ENCODE measurements around the gene FADS2. TPM values are rescaled to one million over a fixed set of nuclear protein-coding genes. Genes with fewer than 3 reads are reported as not detected.

Gene FADS2
- total RNA-seq, 2 experiments from 2014 or later = 131 to 134 TPM

DNA sequence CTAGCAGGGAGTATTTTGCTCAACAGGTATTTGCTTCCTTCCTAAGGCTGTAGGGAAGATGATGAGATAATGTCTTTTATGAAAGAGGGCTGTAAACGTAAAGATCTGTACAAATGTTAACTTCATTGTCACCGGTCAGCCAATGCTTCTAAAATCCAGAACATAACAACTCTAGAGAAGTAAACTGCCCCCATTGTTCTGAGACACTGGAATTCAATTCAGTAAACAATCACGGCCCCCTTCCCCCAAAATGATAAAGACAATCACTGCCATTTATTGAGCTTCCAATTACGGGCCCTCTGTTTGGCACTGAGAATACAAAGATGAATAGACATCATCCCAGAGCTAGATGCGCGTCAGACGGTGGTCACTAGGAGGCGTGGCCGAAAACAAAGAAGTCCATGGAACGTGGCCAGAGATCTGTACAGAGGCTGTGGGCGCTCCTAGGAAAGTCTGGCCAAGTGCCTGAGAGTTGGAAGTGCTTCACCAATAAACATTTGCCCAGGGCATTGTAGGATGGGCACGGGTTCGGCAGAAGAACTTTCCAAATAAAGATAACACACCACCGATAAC is 36.3 kb upstream of the FADS2 start:
- DNase-seq (peak; percentile 79), ATAC-seq (peak; percentile 46)
- no peaks in the 10 kb centered on the region for H3K27me3 Mint-ChIP-seq
- H3K4me1 Mint-ChIP-seq (ENCODE audit: low read depth) = peaks cover 51% of the 10 kb centered on the region
- H3K27ac Mint-ChIP-seq = peak overlapping the region; percentile 100
- no peaks in the 10 kb centered on the region for H3K9me3 Mint-ChIP-seq
- TF ChIP-seq, protein P1, sequence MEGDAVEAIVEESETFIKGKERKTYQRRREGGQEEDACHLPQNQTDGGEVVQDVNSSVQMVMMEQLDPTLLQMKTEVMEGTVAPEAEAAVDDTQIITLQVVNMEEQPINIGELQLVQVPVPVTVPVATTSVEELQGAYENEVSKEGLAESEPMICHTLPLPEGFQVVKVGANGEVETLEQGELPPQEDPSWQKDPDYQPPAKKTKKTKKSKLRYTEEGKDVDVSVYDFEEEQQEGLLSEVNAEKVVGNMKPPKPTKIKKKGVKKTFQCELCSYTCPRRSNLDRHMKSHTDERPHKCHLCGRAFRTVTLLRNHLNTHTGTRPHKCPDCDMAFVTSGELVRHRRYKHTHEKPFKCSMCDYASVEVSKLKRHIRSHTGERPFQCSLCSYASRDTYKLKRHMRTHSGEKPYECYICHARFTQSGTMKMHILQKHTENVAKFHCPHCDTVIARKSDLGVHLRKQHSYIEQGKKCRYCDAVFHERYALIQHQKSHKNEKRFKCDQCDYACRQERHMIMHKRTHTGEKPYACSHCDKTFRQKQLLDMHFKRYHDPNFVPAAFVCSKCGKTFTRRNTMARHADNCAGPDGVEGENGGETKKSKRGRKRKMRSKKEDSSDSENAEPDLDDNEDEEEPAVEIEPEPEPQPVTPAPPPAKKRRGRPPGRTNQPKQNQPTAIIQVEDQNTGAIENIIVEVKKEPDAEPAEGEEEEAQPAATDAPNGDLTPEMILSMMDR (IDR thresholded peaks at IDR 0.05) = no peak
- peaks cover 55% of the 10 kb centered on the region for H3K36me3 Mint-ChIP-seq (ENCODE audit: low read depth)
- ChIA-PET POLR2A (interaction anchor here (0.6 to 5.1 kb wide), 13 partner anchors 10 to 177 kb away, joined by 3 to 32 read pairs (median 6); partner anchors contain the start of gene FADS2), CTCF (interaction anchor here (0.7 to 2.1 kb wide), 11 partner anchors 9 to 316 kb away, joined by 3 to 14 read pairs (median 4); no protein-coding TSS in a partner anchor)
- intact Hi-C loops (cut with micrococcal nuclease) = no loop called here
- H3K4me3 Mint-ChIP-seq = peak overlapping the region; percentile 89

DNA sequence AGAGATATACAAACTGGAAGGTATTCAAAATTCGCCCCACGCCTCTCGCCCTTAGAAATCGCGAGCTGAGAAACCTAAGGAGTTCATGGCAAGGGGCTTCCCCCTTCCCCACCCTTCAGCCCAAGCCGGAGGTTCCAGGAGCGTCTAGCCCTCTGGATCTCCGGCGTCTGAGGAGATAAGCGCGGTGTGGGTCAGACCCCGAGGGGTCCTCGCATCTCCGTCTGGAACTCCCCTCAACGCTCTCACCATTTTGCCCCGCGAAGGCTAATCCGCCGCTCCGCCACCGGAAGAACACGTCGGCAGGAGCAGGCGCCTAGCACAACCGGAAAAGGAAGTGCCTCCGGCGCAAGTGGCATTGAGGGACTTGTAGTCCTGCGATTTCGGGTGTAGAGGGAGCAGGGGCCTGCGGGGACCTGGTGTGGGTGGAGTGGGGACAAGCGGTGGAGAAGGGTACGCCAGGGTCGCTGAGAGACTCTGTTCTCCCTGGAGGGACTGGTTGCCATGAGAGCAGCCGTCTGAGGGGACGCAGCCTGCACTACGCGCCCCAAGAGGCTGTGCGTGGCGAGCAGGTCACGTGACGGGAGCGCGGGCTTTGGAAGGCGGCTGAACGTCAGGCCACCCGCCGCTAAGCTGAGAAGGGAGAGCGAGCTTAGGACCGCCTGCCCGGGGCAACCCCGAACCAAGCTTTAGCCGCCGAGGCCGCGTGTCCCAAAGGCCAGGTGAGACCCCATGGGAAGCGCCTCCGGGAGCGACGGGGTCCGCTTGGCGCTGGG is 35.6 kb upstream of the FADS2 start, which contains the start of the genes FEN1 and TMEM258:
FEN1 (plus strand) TSS at position 602 of the 773 bp plus-strand sequence. CDS start 2,451 bp downstream, outside the sequence.
TMEM258 (minus strand) TSS at position 290 of the 773 bp plus-strand sequence; CDS start at position 249, 41 bp downstream.
- H3K9me3 Mint-ChIP-seq = no peaks in the 10 kb centered on the region
- H3K27me3 Mint-ChIP-seq = no peaks in the 10 kb centered on the region
- peaks cover 57% of the 10 kb centered on the region for H3K4me1 Mint-ChIP-seq (ENCODE audit: low read depth)
- TF ChIP-seq, protein P1 (IDR thresholded peaks at IDR 0.05) = no peak
- H3K36me3 Mint-ChIP-seq (ENCODE audit: low read depth) = peaks cover 62% of the 10 kb centered on the region
- H3K27ac Mint-ChIP-seq = peak within 1 kb of the TSS; percentile 100
- POLR2A ChIA-PET = interaction anchor here (0.6 to 5.1 kb wide), 17 partner anchors 8 to 173 kb away, joined by 3 to 32 read pairs (median 5); partner anchors contain the start of genes FADS1 and FADS2
- H3K4me3 Mint-ChIP-seq = peak within 1 kb of the TSS; percentile 89
- CTCF ChIA-PET = interaction anchor here (0.7 to 2.1 kb wide), 15 partner anchors 10 to 315 kb away, joined by 3 to 9 read pairs (median 4); partner anchors contain the start of gene FADS1
- ATAC-seq (peak; percentile 87), DNase-seq (peak; percentile 94)
- intact Hi-C loops (cut with micrococcal nuclease) = no loop called here

DNA sequence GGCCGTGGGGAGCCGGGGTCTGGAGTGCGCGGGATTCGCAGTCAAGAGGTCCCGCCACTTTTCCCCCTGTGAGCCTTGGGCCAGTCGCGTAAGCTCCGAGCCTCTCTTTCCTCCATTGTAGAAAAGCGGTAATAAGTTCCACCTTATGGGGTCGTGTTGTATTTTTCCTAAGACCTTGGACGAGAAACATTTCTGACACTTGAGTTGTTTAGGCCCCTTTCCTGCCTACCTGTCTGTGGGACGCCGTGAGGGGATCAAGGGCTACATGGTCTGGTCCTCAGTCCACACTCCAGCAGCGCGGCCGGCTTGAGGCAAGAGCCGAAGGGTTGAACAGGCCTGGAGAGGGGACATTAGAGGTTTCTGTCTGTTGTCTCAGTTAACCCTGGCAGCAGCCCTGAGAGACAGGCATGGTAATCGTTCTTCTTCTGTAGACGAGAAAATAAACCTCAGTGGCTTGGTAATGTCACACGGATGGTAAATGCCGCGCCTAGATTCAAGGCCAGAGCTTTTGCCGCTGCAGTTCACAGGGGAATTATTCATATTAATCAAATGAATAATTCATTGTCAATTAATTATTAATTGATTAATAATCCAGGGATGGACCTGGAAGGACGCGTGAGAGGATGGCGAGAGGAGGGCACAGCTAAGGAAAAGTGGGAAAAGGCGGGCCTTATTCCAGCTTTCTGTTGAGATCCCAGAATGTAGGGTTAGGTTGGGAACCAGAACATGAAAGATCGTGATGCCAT is 34.8 kb upstream of the FADS2 start:
- CTCF ChIA-PET = interaction anchor here (0.6 to 2.1 kb wide), 11 partner anchors 14 to 314 kb away, joined by 3 to 9 read pairs (median 4); partner anchors contain the start of gene FADS1
- Mint-ChIP-seq H3K36me3 (ENCODE audit: low read depth) (peaks cover 66% of the 10 kb centered on the region), H3K4me1 (ENCODE audit: low read depth) (peaks cover 57% of the 10 kb centered on the region), H3K4me3 (peak overlapping the region; percentile 89), H3K27me3 (no peaks in the 10 kb centered on the region), H3K27ac (peak overlapping the region; percentile 100), H3K9me3 (no peaks in the 10 kb centered on the region)
- POLR2A ChIA-PET = interaction anchor here (0.8 to 5.1 kb wide), 16 partner anchors 8 to 172 kb away, joined by 3 to 32 read pairs (median 5); partner anchors contain the start of genes FADS1 and FADS2
- intact Hi-C loops (cut with micrococcal nuclease) = no loop called here
- DNase-seq = no peak
- peak; percentile 26 for ATAC-seq
- TF ChIP-seq, protein P1 (IDR thresholded peaks at IDR 0.05) = no peak

DNA sequence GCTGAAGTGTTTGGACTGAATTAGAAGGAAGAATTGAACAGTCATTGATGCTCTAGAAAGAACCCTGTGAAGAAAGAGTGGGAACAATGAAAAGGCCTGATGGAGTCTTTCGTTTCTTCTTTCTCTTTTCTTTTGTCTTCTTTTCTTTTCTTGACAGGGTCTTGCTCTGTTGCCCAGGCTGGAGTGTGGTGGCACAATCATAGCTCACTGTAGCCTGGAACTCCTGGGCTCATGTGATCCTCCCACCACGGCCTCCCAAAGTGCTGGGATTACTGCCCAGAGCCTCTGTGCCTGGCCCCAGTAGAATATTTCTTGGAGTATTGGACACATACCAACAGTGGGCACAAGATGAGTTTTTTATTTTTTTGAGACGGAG is 34.3 kb upstream of the FADS2 start:
- no peaks in the 10 kb centered on the region for H3K9me3 Mint-ChIP-seq
- TF ChIP-seq, protein P1 (IDR thresholded peaks at IDR 0.05) = no peak
- H3K36me3 Mint-ChIP-seq (ENCODE audit: low read depth) = peaks cover 63% of the 10 kb centered on the region
- DNase-seq = no peak
- ATAC-seq = no peak
- ChIA-PET POLR2A (interaction anchor here (0.6 to 5.1 kb wide), 10 partner anchors 8 to 737 kb away, joined by 3 to 32 read pairs (median 6); partner anchors contain the start of genes FADS1 and FADS2), CTCF (interaction anchor here (0.9 to 1.9 kb wide), 4 partner anchors 16 to 288 kb away, joined by 3 to 5 read pairs (median 4); no protein-coding TSS in a partner anchor)
- peak overlapping the region; percentile 86 for H3K27ac Mint-ChIP-seq
- peak overlapping the region; percentile 89 for H3K4me3 Mint-ChIP-seq
- intact Hi-C loops (cut with micrococcal nuclease) = no loop called here
- peaks cover 54% of the 10 kb centered on the region for H3K4me1 Mint-ChIP-seq (ENCODE audit: low read depth)
- H3K27me3 Mint-ChIP-seq = no peaks in the 10 kb centered on the region

All from activated CD8-positive, alpha-beta T cell treated with anti-CD3 and anti-CD28 coated beads for 36 hours (primary cell).